Spleen (tissue), 11 donors: ENCODE data around the gene ST3GAL4. TPM values are rescaled to one million over a fixed set of nuclear protein-coding genes. Genes with fewer than 3 reads are reported as not detected.

Source experiments
- DNase-seq: peaks from one replicate; pipeline ENCODE4 v3.0.0-alpha.2; 2020
- H3K27ac ChIP-seq, 8 donors: fragments of 200-600 bp; sonication (generic) in 7 of 8; 1 replicate in 4 of 8; 2 replicates in 4 of 8; pipeline versions ENCODE4 v1.5.0 to v1.8.0; 2016 to 2021; ENCODE audit warnings: inconsistent platforms in 4 of 8, mild to moderate bottlenecking in 4 of 8, moderate library complexity in 1 of 8
- H3K27me3 ChIP-seq, 7 donors: fragments of 200-600 bp; sonication (generic) in 6 of 7; replicated peaks in 1 of 7; 1 replicate in 4 of 7; 2 replicates in 3 of 7; pipeline versions ENCODE4 v1.5.0 to v1.8.0; 2016 to 2021; ENCODE audit warnings: inconsistent platforms in 3 of 7, mild to moderate bottlenecking in 1 of 7
- H3K36me3 ChIP-seq, 6 donors: fragments of 200-600 bp; sonication (generic) in 5 of 6; 1 replicate in 4 of 6; 2 replicates in 2 of 6; pipeline versions ENCODE4 v1.5.0 to v1.8.0; 2016 to 2021; ENCODE audit warnings: inconsistent platforms in 2 of 6
- H3K4me1 ChIP-seq, 6 donors: fragments of 200-600 bp; sonication (generic) in 5 of 6; 1 replicate in 3 of 6; 2 replicates in 3 of 6; pipeline versions ENCODE4 v1.5.0 to v1.8.0; 2016 to 2021; ENCODE audit warnings: inconsistent platforms in 3 of 6
- H3K4me3 ChIP-seq, 8 donors: fragments of 200-600 bp; sonication (generic) in 7 of 8; 1 replicate in 4 of 8; 2 replicates in 4 of 8; pipeline versions ENCODE4 v1.5.0 to v1.8.0; 2016 to 2021; ENCODE audit warnings: inconsistent platforms in 4 of 8, mild to moderate bottlenecking in 4 of 8, moderate library complexity in 2 of 8
- H3K9me3 ChIP-seq, 8 donors: fragments of 200-600 bp; sonication (generic) in 7 of 8; 1 replicate in 4 of 8; 2 replicates in 4 of 8; pipeline versions ENCODE4 v1.5.0 to v1.8.0; 2016 to 2021; ENCODE audit warnings: inconsistent platforms in 4 of 8
- CTCF ChIP-seq, 11 experiments: fragments of 200-600 bp in 7 of 11; fragments of 450-650 bp in 4 of 11; sonication (generic) in 4 of 11; IDR thresholded peaks in 8 of 11; conservative IDR thresholded peaks in 3 of 11; 1 replicate in 7 of 11; 2 replicates in 4 of 11; pipeline versions ENCODE4 v1.4.0 to v1.8.0; 2016 to 2021; ENCODE audit warnings: antibody characterized with exemption in 11 of 11, inconsistent platforms in 4 of 11, mild to moderate bottlenecking in 1 of 11
- POLR2A ChIP-seq, 3 donors: fragments of 450-650 bp; IDR thresholded peaks; one replicate each; pipeline ENCODE4 v1.5.1; 2017; ENCODE audit warnings: antibody characterized with exemption in 3 of 3, mild to moderate bottlenecking in 1 of 3
- POLR2AphosphoS5 ChIP-seq, 3 donors: sonication (generic); formaldehyde crosslinking; IDR thresholded peaks; one replicate each; pipeline ENCODE4 v1.5.1; 2017; ENCODE audit warnings: antibody characterized with exemption in 3 of 3
- WGBS, 5 donors: extraction: QIAGEN DNeasy Blood & Tissue Kit in 3 of 5; methylation state at CpG; one replicate each; pipeline versions ENCODE4 v1.1.5 to v1.1.7; 2013 to 2018; 5-methylcytosine and 5-hydroxymethylcytosine counted together
- intact Hi-C: fragments of 100-400 bp; cut with DNase I; formaldehyde crosslinking; loops from one replicate; pipeline ENCODE4 v1.15.0; 2023; ENCODE audit warnings: low total_unique reads
- polyA plus RNA-seq, 3 donors: library from polyadenylated mRNA; stranded (reverse); fragments of 200-250 nt; gene quantifications; one replicate each; pipeline ENCODE4 v1.2.1, GENCODE V29; 2013
- total RNA-seq, 7 donors: library from RNA; depleted of rRNA in 3 of 7; stranded (reverse); fragments of >200 nt in 3 of 7; fragmentation: NEBNext Ultra II Directional in 4 of 7; extraction: Animal tissue kit (Norgen Biotek cat#: 25700) in 4 of 7; gene quantifications; one replicate each; pipeline versions ENCODE4 v1.1.0 to v1.2.1, GENCODE V29; 2016 to 2021
- donor health status: healthy with polysubstance abuse.
- donor health status: DM: no; HTN: no; CAD: no; lungs with moderate emphysema.
- donor health status: DM: no; HTN: no; CAD: no.
- donor health status: Bipolar disorder and iron deficiency.
- donor health status: healthy.
- donor health status: DM: no; HTN: no; CAD: no.
- donor health status: DM: yes; HTN: yes; CAD: no.

ST3GAL4 gene
- total and polyA plus RNA-seq, 10 donors: 12.8 to 102 (median 47.4) TPM

- TF ChIP-seq POLR2AphosphoS5 (IDR thresholded peaks at IDR 0.05) (no peak), CTCF (IDR thresholded peaks at IDR 0.05 in 8 of 11, conservative IDR thresholded peaks at IDR 0.05 in 3 of 11) (no peak), POLR2A (IDR thresholded peaks at IDR 0.05) (no peak)
- DNase-seq: no peak
- H3K4me3 ChIP-seq: no peak overlapping the region
- peak overlapping the region in 1 of 8 donors; percentile 79 for H3K27ac ChIP-seq
- H3K9me3 ChIP-seq: no peaks in the 10 kb centered on the region
- WGBS, 5 donors: 84 to 98% (median 92%) methylated on average over 3 of the region's 3 CpGs
- peaks cover 8 to 72% (median 39%) of the 10 kb centered on the region in 6 donors for H3K4me1 ChIP-seq
- H3K36me3 ChIP-seq: no peaks in the 10 kb centered on the region
- H3K27me3 ChIP-seq: no peaks in the 10 kb centered on the region
- intact Hi-C loops: loop anchor here (10.0 kb wide), 1 partner anchor 101 kb away; no protein-coding TSS in a partner anchor
Measured at GRCh38 chr11:126426106-126426505, 70.6 kb downstream of the ST3GAL4 start.

DNA sequence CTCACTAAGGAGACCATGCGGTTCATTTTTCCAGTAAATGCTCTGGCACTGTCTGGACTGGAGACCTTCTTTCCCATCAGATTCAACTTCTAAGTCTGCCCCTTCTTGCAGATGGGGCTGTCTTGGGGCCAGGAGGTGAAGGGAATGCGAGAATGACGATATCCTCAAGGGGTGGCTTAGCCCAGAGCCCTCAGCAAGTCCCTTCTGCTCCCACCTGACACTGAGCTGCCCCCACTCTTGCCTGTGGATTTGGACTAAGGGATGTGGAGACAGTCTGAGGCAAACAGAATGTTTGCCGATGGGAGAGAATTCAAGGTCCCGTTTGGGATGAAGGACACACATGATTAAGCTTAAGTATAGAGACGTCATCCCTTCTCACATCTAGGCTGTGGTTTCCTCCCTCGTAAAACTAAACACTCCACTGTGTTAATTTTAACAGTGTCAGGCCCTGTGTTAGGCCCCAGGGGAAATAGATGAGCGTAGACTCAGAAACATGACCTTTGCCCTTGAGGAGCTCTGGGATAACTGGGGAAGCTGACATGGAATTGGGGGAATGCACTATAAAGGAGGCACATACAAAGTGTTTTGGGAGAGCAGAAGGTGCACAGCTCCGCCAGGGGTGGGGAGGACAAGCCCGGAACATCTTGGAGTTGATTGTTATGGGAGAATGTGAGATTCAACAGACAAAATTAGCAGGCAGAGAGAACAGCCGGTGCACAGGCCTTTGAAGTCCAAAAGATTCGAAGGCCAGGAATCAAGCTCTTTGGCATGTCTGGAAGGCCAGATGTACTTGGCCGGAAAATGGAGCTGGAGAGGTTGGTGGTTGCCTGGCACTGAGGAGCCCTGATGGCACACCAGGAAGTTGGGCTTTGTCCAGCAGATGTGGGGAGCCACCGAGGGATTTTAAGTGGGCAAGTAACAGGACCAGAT is 71.6 kb downstream of the ST3GAL4 start:
- DNase-seq: no peak
- H3K4me3 ChIP-seq: no peak overlapping the region
- peaks cover 6 to 72% (median 36%) of the 10 kb centered on the region in 6 donors for H3K4me1 ChIP-seq
- peak overlapping the region in 5 of 8 donors; percentile 0 to 43 (median 28) for H3K27ac ChIP-seq
- WGBS, 5 donors: 54 to 62% (median 58%) methylated on average over 14 of the region's 14 CpGs
- no peaks in the 10 kb centered on the region for H3K36me3 ChIP-seq
- TF ChIP-seq POLR2AphosphoS5 (IDR thresholded peaks at IDR 0.05) (peak in 1 of 3 donors; percentile 26), POLR2A (IDR thresholded peaks at IDR 0.05) (no peak), CTCF (IDR thresholded peaks at IDR 0.05 in 8 of 11, conservative IDR thresholded peaks at IDR 0.05 in 3 of 11) (no peak)
- H3K9me3 ChIP-seq: no peaks in the 10 kb centered on the region
- intact Hi-C loops: loop anchor here (10.0 kb wide), 1 partner anchor 102 kb away; no protein-coding TSS in a partner anchor
- no peaks in the 10 kb centered on the region for H3K27me3 ChIP-seq

GRCh38 chr11:126430581-126431335 is 75.3 kb downstream of the ST3GAL4 start:
- WGBS, 5 donors: 87 to 92% (median 89%) methylated on average over 10 of the region's 10 CpGs
- TF ChIP-seq POLR2A (IDR thresholded peaks at IDR 0.05) (no peak), POLR2AphosphoS5 (IDR thresholded peaks at IDR 0.05) (no peak)
- Histone ChIP-seq H3K4me1 (peaks cover 10 to 74% (median 40%) of the 10 kb centered on the region in 6 donors), H3K9me3 (no peaks in the 10 kb centered on the region), H3K4me3 (no peak overlapping the region), H3K27me3 (peaks cover 0 to 5% (median 0%) of the 10 kb centered on the region in 7 donors), H3K36me3 (no peaks in the 10 kb centered on the region), H3K27ac (peak overlapping the region in 7 of 8 donors; percentile 65 to 84 (median 72))
- no peak for DNase-seq
- intact Hi-C loops: no loop called here

- no peak for TF ChIP-seq CTCF (IDR thresholded peaks at IDR 0.05 in 8 of 11, conservative IDR thresholded peaks at IDR 0.05 in 3 of 11)
- peak; percentile 20 to 52 (median 42) for TF ChIP-seq POLR2AphosphoS5 (IDR thresholded peaks at IDR 0.05)
- TF ChIP-seq POLR2A (IDR thresholded peaks at IDR 0.05): no peak
- H3K36me3 ChIP-seq: no peaks in the 10 kb centered on the region
- 74 to 84% (median 82%) methylated on average over 23 of the region's 23 CpGs for WGBS, 5 donors
- H3K4me3 ChIP-seq: no peak overlapping the region
- peaks cover 11 to 75% (median 40%) of the 10 kb centered on the region in 6 donors for H3K4me1 ChIP-seq
- H3K9me3 ChIP-seq: no peaks in the 10 kb centered on the region
- H3K27ac ChIP-seq: peak overlapping the region in 7 of 8 donors; percentile 65 to 84 (median 72)
- no peak for DNase-seq
- intact Hi-C loops: no loop called here
- H3K27me3 ChIP-seq: peaks cover 0 to 5% (median 0%) of the 10 kb centered on the region in 7 donors
Measured at GRCh38 chr11:126431401-126432064, 76.0 kb downstream of the ST3GAL4 start.
